ENCODE results near the gene NDFIP2. TPM values are rescaled to one million over a fixed set of nuclear protein-coding genes. Genes with fewer than 3 reads are reported as not detected.

Gene NDFIP2
- total RNA-seq, 4 donors from 2014 or later, result 78.6 to 83.2 (median 80.7) TPM

- 84 to 91% methylated on average over 1 of the region's 1 CpG for WGBS, 2 donors
- no peak overlapping the region for H3K4me3 ChIP-seq (ENCODE audit: low read depth, poor library complexity, severe bottlenecking)
- intact Hi-C loops (cut with DNase I; ENCODE audit: low total_unique reads), result no loop called here
- no peak for TF ChIP-seq CTCF (IDR thresholded peaks at IDR 0.05)
- TF ChIP-seq POLR2A (IDR thresholded peaks at IDR 0.05), result no peak
- DNase-seq (ENCODE audit: low spot score in 2 of 2), result no peak
Observed at GRCh38 chr13:79456051-79456450, 24.9 kb upstream of the NDFIP2 start.

GRCh38 chr13:79456656-79457365 lies 24.1 kb upstream of the NDFIP2 start:
- DNase-seq (ENCODE audit: low spot score in 2 of 2), result no peak
- intact Hi-C loops (cut with DNase I; ENCODE audit: low total_unique reads), result no loop called here
- 85 to 96% methylated on average over 1 of the region's 1 CpG for WGBS, 2 donors
- no peak for TF ChIP-seq POLR2A (IDR thresholded peaks at IDR 0.05)
- TF ChIP-seq CTCF (IDR thresholded peaks at IDR 0.05), result no peak
- H3K4me3 ChIP-seq (ENCODE audit: low read depth, poor library complexity, severe bottlenecking), result no peak overlapping the region

- TF ChIP-seq POLR2A (IDR thresholded peaks at IDR 0.05) (no peak), CTCF (IDR thresholded peaks at IDR 0.05) (no peak)
- WGBS, 2 donors, result 47 to 66% methylated on average over 1 of the region's 1 CpG
- H3K4me3 ChIP-seq (ENCODE audit: low read depth, poor library complexity, severe bottlenecking), result no peak overlapping the region
- intact Hi-C loops (cut with DNase I; ENCODE audit: low total_unique reads), result no loop called here
- DNase-seq (ENCODE audit: low spot score in 2 of 2), result no peak
Observed at GRCh38 chr13:79457390-79457789, 23.6 kb upstream of the NDFIP2 start.

- no peak for DNase-seq (ENCODE audit: low spot score in 2 of 2)
- intact Hi-C loops (cut with DNase I; ENCODE audit: low total_unique reads), result no loop called here
Observed at GRCh38 chr13:79457948-79458347, 23.0 kb upstream of the NDFIP2 start.

GRCh38 chr13:79458436-79458835 lies 22.5 kb upstream of the NDFIP2 start:
- DNase-seq (ENCODE audit: low spot score in 2 of 2), result no peak
- intact Hi-C loops (cut with DNase I; ENCODE audit: low total_unique reads), result no loop called here
- no peak overlapping the region for H3K4me3 ChIP-seq (ENCODE audit: low read depth, poor library complexity, severe bottlenecking)
- WGBS, 2 donors, result 38 to 39% methylated on average over 2 of the region's 2 CpGs
- TF ChIP-seq CTCF (IDR thresholded peaks at IDR 0.05) (no peak), POLR2A (IDR thresholded peaks at IDR 0.05) (no peak)

More at GRCh38 chr13:79457948-79458347, 23.0 kb upstream of the NDFIP2 start:
- H3K4me3 ChIP-seq (ENCODE audit: low read depth, poor library complexity, severe bottlenecking), result no peak overlapping the region
- 23 to 30% methylated on average over 2 of the region's 2 CpGs for WGBS, 2 donors
- no peak for TF ChIP-seq CTCF (IDR thresholded peaks at IDR 0.05)
- no peak for TF ChIP-seq POLR2A (IDR thresholded peaks at IDR 0.05)

- intact Hi-C loops (cut with DNase I; ENCODE audit: low total_unique reads), result no loop called here
- no peak for DNase-seq (ENCODE audit: low spot score in 2 of 2)
- H3K4me3 ChIP-seq (ENCODE audit: low read depth, poor library complexity, severe bottlenecking), result no peak overlapping the region
- WGBS, 2 donors, result 59 to 62% methylated on average over 3 of the region's 3 CpGs
- TF ChIP-seq POLR2A (IDR thresholded peaks at IDR 0.05) (no peak), CTCF (IDR thresholded peaks at IDR 0.05) (no peak)
Observed at GRCh38 chr13:79459906-79460305, 21.0 kb upstream of the NDFIP2 start.
